Measurements from ENCODE around the gene POU3F4. TPM values are rescaled to one million over a fixed set of nuclear protein-coding genes. Genes with fewer than 3 reads are reported as not detected.

The POU3F4 gene
- total RNA-seq = not detected in 2 replicates

GRCh38 chrX:83508006-83508405 lies at the start of gene POU3F4:
POU3F4 (plus strand) TSS chrX:83508290; CDS start chrX:83508325, 35 bp downstream.

